Measurements from ENCODE around the gene LIFR.

- TF ChIP-seq CTCF (IDR thresholded peaks at IDR 0.05) (no peak), POLR2A (IDR thresholded peaks at IDR 0.05) (no peak), POLR2AphosphoS5 (IDR thresholded peaks at IDR 0.05) (no peak)
Observed at GRCh38 chr5:38453506-38453905, 102.9 kb downstream of the LIFR start.
